GM12892 (cell line): Measurements from ENCODE around the gene OR51F1.

Source experiments
- POLR2A ChIP-seq: IDR thresholded peaks from 2 replicates; pipeline ENCODE4 v1.6.1; 2011; ENCODE audit warnings: low read depth, low read length, control low read depth
- TAF1 ChIP-seq: IDR thresholded peaks from 2 replicates; pipeline ENCODE4 v1.6.1; 2011; ENCODE audit warnings: low read depth, mild to moderate bottlenecking, control low read depth, low read length, borderline replicate concordance

DNA sequence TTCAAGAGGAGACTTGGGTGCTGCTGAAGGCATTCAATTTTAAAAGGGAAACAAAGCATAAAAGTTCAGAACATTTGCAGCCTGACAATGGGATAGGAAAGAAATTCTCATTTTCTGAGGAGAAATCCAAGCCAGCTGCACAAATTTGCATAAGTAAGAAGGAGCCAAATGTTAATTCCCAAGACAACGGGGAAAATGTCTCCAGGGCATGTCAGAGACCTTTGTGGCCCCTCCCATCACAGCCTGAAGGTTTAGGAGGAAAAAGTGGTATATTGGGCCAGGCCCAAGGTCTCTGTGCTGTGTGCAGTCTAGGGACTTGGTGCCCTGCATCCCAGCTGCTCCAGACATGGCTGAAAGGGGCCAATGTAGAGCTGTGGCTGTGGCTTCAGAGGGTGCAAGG is 12.7 kb upstream of the OR51F1 start:
- no peak for TF ChIP-seq TAF1
- TF ChIP-seq POLR2A, result no peak
